K562 (cell line): Measurements from ENCODE around the gene ITGA11. TPM values are rescaled to one million over a fixed set of nuclear protein-coding genes. Genes with fewer than 3 reads are reported as not detected.
A peak's percentile ranks its signal among the peaks of the same experiment; 100 is the strongest.

ENCODE experiments used
- ATF1 ChIP-seq, 2 experiments: fragments of 450-650 bp in 1 of 2; IDR thresholded peaks; 2 replicates each; pipeline ENCODE4 v1.6.1; 2016; ENCODE audit warnings: missing compliant biosample characterization in 1 of 2, missing genetic modification characterization in 1 of 2
- CBX2 ChIP-seq: fragments of 200-600 bp; sonication (generic); IDR thresholded peaks from one replicate; pipeline ENCODE4 v1.6.1; 2012; ENCODE audit warnings: mild to moderate bottlenecking, low read length, inconsistent platforms; ENCODE audit not compliant: insufficient read depth, poor library complexity, severe bottlenecking
- CC2D1A ChIP-seq: fragments of 450-650 bp; IDR thresholded peaks from 2 replicates; pipeline ENCODE4 v1.6.1; 2017; ENCODE audit warnings: mild to moderate bottlenecking
- DEAF1 ChIP-seq: fragments of 450-650 bp; formaldehyde crosslinking; IDR thresholded peaks from 2 replicates; pipeline ENCODE4 v1.4.0; 2020; ENCODE audit warnings: mild to moderate bottlenecking, moderate library complexity
- DIDO1 ChIP-seq: fragments of 450-650 bp; IDR thresholded peaks from 2 replicates; pipeline ENCODE4 v1.6.1; 2016; ENCODE audit warnings: low read depth, missing biosample characterization, missing genetic modification characterization
- E4F1 ChIP-seq: fragments of 250-450 bp; sonication (Bioruptor Pico); IDR thresholded peaks from 2 replicates; pipeline ENCODE4 v1.5.0; 2021; ENCODE audit warnings: mild to moderate bottlenecking, borderline replicate concordance
- GTF2E2 ChIP-seq: fragments of 200-800 bp; sonication (Bioruptor generic); IDR thresholded peaks from 2 replicates; pipeline ENCODE4 v1.6.1; 2016; ENCODE audit warnings: missing genetic modification characterization, missing compliant biosample characterization
- MAZ ChIP-seq, 2 experiments: fragments of 450-650 bp in 1 of 2; sonication (generic) in 1 of 2; formaldehyde crosslinking; IDR thresholded peaks in 1 of 2; conservative IDR thresholded peaks in 1 of 2; 2 replicates each; pipeline versions ENCODE4 v1.4.0 to v1.5.0; 2020; ENCODE audit warnings: mild to moderate bottlenecking in 1 of 2, missing genetic modification reagents in 1 of 2
- NR2C2 ChIP-seq, 2 experiments: fragments of 200-800 bp in 1 of 2; sonication (Bioruptor generic) in 1 of 2; sonication (generic) in 1 of 2; formaldehyde crosslinking in 1 of 2; IDR thresholded peaks; 2 replicates each; pipeline versions ENCODE4 v1.6.1 to v1.8.0; 2016 to 2022; ENCODE audit warnings: mild to moderate bottlenecking in 1 of 2, missing compliant biosample characterization in 1 of 2, missing genetic modification characterization in 1 of 2, missing genetic modification reagents in 1 of 2
- PHF8 ChIP-seq: fragments of 200-600 bp; sonication (generic); IDR thresholded peaks from 2 replicates; pipeline ENCODE4 v1.6.1; 2012; ENCODE audit warnings: mixed run types, mild to moderate bottlenecking, inconsistent platforms, low read length, moderate library complexity, borderline replicate concordance
- POLR2AphosphoS5 ChIP-seq: IDR thresholded peaks from 2 replicates; pipeline ENCODE4 v1.6.1; 2011; ENCODE audit warnings: mild to moderate bottlenecking, low read depth, low read length, moderate library complexity; ENCODE audit not compliant: control insufficient read depth, insufficient read depth
- RBM25 ChIP-seq: fragments of 200-400 bp; formaldehyde crosslinking; IDR thresholded peaks from 2 replicates; pipeline ENCODE4 v1.6.1; 2018; ENCODE audit warnings: low read length, low read depth, moderate library complexity; ENCODE audit not compliant: severe bottlenecking
- RNF2 ChIP-seq: sonication (generic); IDR thresholded peaks from 2 replicates; pipeline ENCODE4 v1.6.1; 2016
- XRCC5 ChIP-seq: fragments of 200-400 bp; formaldehyde crosslinking; IDR thresholded peaks from 2 replicates; pipeline ENCODE4 v1.6.1; 2017; ENCODE audit warnings: low read depth, mild to moderate bottlenecking, low read length
- ZBTB12 ChIP-seq: fragments of 250-450 bp; sonication (Bioruptor Pico); IDR thresholded peaks from 2 replicates; pipeline ENCODE4 v1.4.0; 2020
- ZBTB2 ChIP-seq: fragments of 450-650 bp; IDR thresholded peaks from 2 replicates; pipeline ENCODE4 v1.6.1; 2016; ENCODE audit warnings: antibody characterized with exemption
- ZNF395 ChIP-seq: fragments of 200-800 bp; sonication (Bioruptor generic); IDR thresholded peaks from 2 replicates; pipeline ENCODE4 v1.6.1; 2017; ENCODE audit warnings: missing genetic modification characterization, missing compliant biosample characterization
- polyA plus RNA-seq, 8 experiments: library from polyadenylated mRNA; depleted of rRNA in 4 of 8; stranded (reverse) in 5 of 8; unstranded in 3 of 8; fragments of >200 nt; fragmentation: Nextera tagmentation in 2 of 8; fragmentation: Illumina TruSeq in 1 of 8; extraction: Ambion mirVana in 2 of 8; extraction: Trizol in 1 of 8; gene quantifications; 2 replicates each; pipeline versions ENCODE4 v1.2.1 to v1.2.3, GENCODE V29; 2011 to 2014; ENCODE audit warnings: inconsistent platforms in 1 of 8, missing spikeins in 1 of 8
- total RNA-seq, 7 experiments: library from RNA; depleted of rRNA in 6 of 7; stranded (reverse); fragments of >200 nt in 6 of 7; fragmentation: Illumina TruSeq in 2 of 7; extraction: Trizol in 2 of 7; gene quantifications; 2 replicates each; pipeline versions ENCODE4 v1.2.1 to v1.2.3, GENCODE V29; 2011 to 2021; ENCODE audit warnings: low replicate concordance in 1 of 7

The ITGA11 gene
- total and polyA plus RNA-seq, 9 of the 15 experiments (the other 6 are each of a cell fraction or from before 2014, with no cell fraction given) = 0.01 TPM; not detected in 8

GRCh38 chr15:68277603-68278344 lies 154.2 kb downstream of the ITGA11 start, which contains the start of gene FEM1B (continued):
- TF ChIP-seq CBX2 = no peak
- TF ChIP-seq RNF2 = peak; percentile 49
- TF ChIP-seq NR2C2 (CRISPR knock-in tag; IDR thresholded peaks at IDR 0.05) = 0 out of 2 replicates have a peak, but pooled peaks have one; percentile 24
- peak; percentile 89 for TF ChIP-seq NR2C2 (tag; IDR thresholded peaks at IDR 0.05)
- TF ChIP-seq DIDO1 (tag) = peak; percentile 82
- peak; percentile 53; the same call in 1 of the 2 replicates for TF ChIP-seq ZBTB12
- TF ChIP-seq E4F1 (CRISPR knock-in tag) = no peak
- peak; percentile 95 for TF ChIP-seq PHF8
- 0 out of 2 replicates have a peak, but pooled peaks have one; percentile 37 for TF ChIP-seq CC2D1A
- TF ChIP-seq XRCC5 = peak; percentile 96
- no peak for TF ChIP-seq DEAF1 (CRISPR knock-in tag)
- TF ChIP-seq ZNF395 (CRISPR knock-in tag) = peak; percentile 39; the same call in 1 of the 2 replicates
- peak; percentile 86; the same call in 1 of the 2 replicates for TF ChIP-seq ZBTB2
- TF ChIP-seq ATF1 (CRISPR knock-in tag; IDR thresholded peaks at IDR 0.05) = peak; percentile 42; the same call in 1 of the 2 replicates
- TF ChIP-seq ATF1 (tag; IDR thresholded peaks at IDR 0.05) = peak; percentile 84
- peak; percentile 95 for TF ChIP-seq GTF2E2 (tag)
- TF ChIP-seq MAZ (CRISPR knock-in tag; conservative IDR thresholded peaks at IDR 0.05 in 1 of 2, IDR thresholded peaks at IDR 0.05 in 1 of 2) = peak; percentile 94 to 96
- peak; percentile 31 for TF ChIP-seq RBM25
- TF ChIP-seq POLR2AphosphoS5 = peak; percentile 54; the same call in 1 of the 2 replicates
